HepG2 (cell line): ENCODE data around the gene VTN. TPM values are rescaled to one million over a fixed set of nuclear protein-coding genes. Genes with fewer than 3 reads are reported as not detected.

Source experiments
- CBX5 ChIP-seq: sonication (generic); formaldehyde crosslinking; IDR thresholded peaks from 2 replicates; pipeline ENCODE4 v1.4.0; 2020; ENCODE audit warnings: missing genetic modification reagents, borderline replicate concordance
- DBP ChIP-seq: sonication (generic); formaldehyde crosslinking; IDR thresholded peaks from 2 replicates; pipeline ENCODE4 v1.4.0; 2020; ENCODE audit warnings: missing genetic modification reagents; ENCODE audit errors: not compliant biosample characterization
- ELF1 ChIP-seq: sonication (generic); formaldehyde crosslinking; IDR thresholded peaks from 2 replicates; pipeline ENCODE4 v1.4.0; 2020; ENCODE audit warnings: missing genetic modification reagents
- FOXA3 ChIP-seq: IDR thresholded peaks from 2 replicates; pipeline ENCODE4 v1.6.1; 2016; ENCODE audit warnings: missing genetic modification reagents, missing compliant biosample characterization
- FOXP1 ChIP-seq, 2 experiments: fragments of 450-650 bp in 1 of 2; IDR thresholded peaks; 2 replicates each; pipeline ENCODE4 v1.6.1; 2017 to 2018; ENCODE audit warnings: antibody characterized with exemption in 1 of 2
- HNRNPH1 ChIP-seq: fragments of 200-400 bp; formaldehyde crosslinking; optimal IDR thresholded peaks from 2 replicates; pipeline ENCODE3; 2017; ENCODE audit warnings: mild to moderate bottlenecking, low read depth, low read length
- HNRNPLL ChIP-seq: fragments of 200-400 bp; formaldehyde crosslinking; IDR thresholded peaks from 2 replicates; pipeline ENCODE4 v1.6.1; 2017; ENCODE audit warnings: mild to moderate bottlenecking, low read depth, low read length; ENCODE audit not compliant: poor library complexity, severe bottlenecking
- ISX ChIP-seq: sonication (generic); formaldehyde crosslinking; conservative IDR thresholded peaks from 2 replicates; pipeline ENCODE4 v1.5.0; 2020; ENCODE audit warnings: missing genetic modification reagents
- MYC ChIP-seq: sonication (generic); formaldehyde crosslinking; IDR thresholded peaks from 2 replicates; pipeline ENCODE4 v1.9.0; 2021; ENCODE audit warnings: missing genetic modification reagents, borderline replicate concordance
- SNAPC5 ChIP-seq: sonication (generic); formaldehyde crosslinking; IDR thresholded peaks from 2 replicates; pipeline ENCODE4 v1.8.1; 2023; ENCODE audit warnings: mild to moderate bottlenecking, missing genetic modification reagents, borderline replicate concordance
- SOX5 ChIP-seq: IDR thresholded peaks from 2 replicates; pipeline ENCODE4 v1.6.1; 2016; ENCODE audit warnings: borderline replicate concordance
- SPEN ChIP-seq: sonication (generic); formaldehyde crosslinking; IDR thresholded peaks from 2 replicates; pipeline ENCODE4 v1.5.1; 2020; ENCODE audit warnings: low read depth, mild to moderate bottlenecking, missing genetic modification reagents
- TBX2 ChIP-seq: sonication (generic); formaldehyde crosslinking; IDR thresholded peaks from 2 replicates; pipeline ENCODE4 v1.5.0; 2020; ENCODE audit warnings: missing genetic modification reagents, mild to moderate bottlenecking, borderline replicate concordance
- TCF7L2 ChIP-seq: IDR thresholded peaks from 2 replicates; pipeline ENCODE4 v1.6.1; 2011; ENCODE audit warnings: mild to moderate bottlenecking, low read depth, low read length, moderate library complexity
- THAP7 ChIP-seq: sonication (generic); formaldehyde crosslinking; IDR thresholded peaks from 2 replicates; pipeline ENCODE4 v1.8.1; 2023; ENCODE audit warnings: mild to moderate bottlenecking, missing genetic modification reagents
- ZFP1 ChIP-seq: IDR thresholded peaks from 2 replicates; pipeline ENCODE4 v1.6.1; 2016
- ZFP41 ChIP-seq: sonication (generic); formaldehyde crosslinking; IDR thresholded peaks from 2 replicates; pipeline ENCODE4 v1.4.0; 2020; ENCODE audit warnings: mild to moderate bottlenecking, missing genetic modification reagents, borderline replicate concordance
- ZNF556 ChIP-seq: sonication (generic); formaldehyde crosslinking; IDR thresholded peaks from 2 replicates; pipeline ENCODE4 v1.4.0; 2020; ENCODE audit warnings: mild to moderate bottlenecking, missing genetic modification reagents, borderline replicate concordance
- ZNF639 ChIP-seq: conservative IDR thresholded peaks from 2 replicates; pipeline ENCODE4 v1.6.1; 2018; ENCODE audit warnings: missing genetic modification reagents
- ZNF713 ChIP-seq: sonication (generic); formaldehyde crosslinking; IDR thresholded peaks from 2 replicates; pipeline ENCODE4 v1.4.0; 2020; ENCODE audit warnings: mild to moderate bottlenecking, missing genetic modification reagents
- ZNF780A ChIP-seq: sonication (generic); formaldehyde crosslinking; IDR thresholded peaks from 2 replicates; pipeline ENCODE4 v1.8.0; 2022; ENCODE audit warnings: mild to moderate bottlenecking, missing genetic modification reagents, moderate library complexity
- ZNF790 ChIP-seq: sonication (generic); formaldehyde crosslinking; IDR thresholded peaks from 2 replicates; pipeline ENCODE4 v1.8.0; 2022; ENCODE audit warnings: missing genetic modification reagents, mild to moderate bottlenecking, borderline replicate concordance
- ZSCAN5A ChIP-seq: sonication (generic); formaldehyde crosslinking; IDR thresholded peaks from 2 replicates; pipeline ENCODE4 v1.8.0; 2022; ENCODE audit warnings: mild to moderate bottlenecking, missing genetic modification reagents, borderline replicate concordance
- polyA plus RNA-seq, 8 experiments: library from polyadenylated mRNA; depleted of rRNA in 3 of 8; stranded (reverse) in 7 of 8; unstranded in 1 of 8; fragments of >200 nt; fragmentation: Illumina TruSeq in 4 of 8; extraction: Trizol in 4 of 8; gene quantifications; 2 replicates each; pipeline versions ENCODE4 v1.2.1 to v1.2.3, GENCODE V29; 2011 to 2016; ENCODE audit warnings: low read depth in 4 of 8, missing spikeins in 1 of 8, mixed read lengths in 1 of 8; ENCODE audit not compliant: insufficient read depth in 1 of 8
- total RNA-seq, 5 experiments: library from RNA; depleted of rRNA; stranded (reverse); fragments of >200 nt; fragmentation: Illumina TruSeq; extraction: Trizol; gene quantifications; 2 replicates each; pipeline ENCODE4 v1.2.3, GENCODE V29; 2016; ENCODE audit warnings: low read depth in 1 of 5
- TF ChIP-seq, protein P1 (sequence below): sonication (generic); formaldehyde crosslinking; IDR thresholded peaks from 2 replicates; pipeline ENCODE4 v1.4.0; 2020; ENCODE audit warnings: mild to moderate bottlenecking, missing genetic modification reagents, borderline replicate concordance

Gene VTN
- total and polyA plus RNA-seq, 2 of the 13 experiments (the other 11 are each of a cell fraction or from before 2014, with no cell fraction given) = 108 to 131 TPM

GRCh38 chr17:28416703-28417311 is 46.7 kb upstream of the VTN start (continued):
- TF ChIP-seq ELF1 (CRISPR knock-in tag) (no peak), ZFP41 (no peak), ZNF639 (CRISPR knock-in tag) (no peak), ZNF713 (no peak), SNAPC5 (CRISPR knock-in tag) (no peak), ISX (CRISPR knock-in tag) (no peak), ZNF556 (CRISPR knock-in tag) (peak; percentile 58; the same call in 1 of the 2 replicates), FOXA3 (peak; percentile 34; the same call in 1 of the 2 replicates), SPEN (CRISPR knock-in tag) (no peak), ZNF780A (CRISPR knock-in tag) (no peak), SOX5 (CRISPR knock-in tag) (0 out of 2 replicates have a peak, but pooled peaks have one; percentile 29), HNRNPH1 (no peak), DBP (no peak), ZSCAN5A (CRISPR knock-in tag) (no peak), MYC (CRISPR knock-in tag) (0 out of 2 replicates have a peak, but pooled peaks have one; percentile 24), CBX5 (0 out of 2 replicates have a peak, but pooled peaks have one; percentile 55), TCF7L2 (no peak), ZFP1 (CRISPR knock-in tag) (no peak), ZNF790 (no peak), THAP7 (CRISPR knock-in tag) (no peak), HNRNPLL (no peak), TBX2 (CRISPR knock-in tag) (no peak; the same call in 1 of the 2 replicates), FOXP1 (IDR thresholded peaks at IDR 0.05) (no peak), FOXP1 (CRISPR knock-in tag; IDR thresholded peaks at IDR 0.05) (no peak)
- TF ChIP-seq, protein P1, sequence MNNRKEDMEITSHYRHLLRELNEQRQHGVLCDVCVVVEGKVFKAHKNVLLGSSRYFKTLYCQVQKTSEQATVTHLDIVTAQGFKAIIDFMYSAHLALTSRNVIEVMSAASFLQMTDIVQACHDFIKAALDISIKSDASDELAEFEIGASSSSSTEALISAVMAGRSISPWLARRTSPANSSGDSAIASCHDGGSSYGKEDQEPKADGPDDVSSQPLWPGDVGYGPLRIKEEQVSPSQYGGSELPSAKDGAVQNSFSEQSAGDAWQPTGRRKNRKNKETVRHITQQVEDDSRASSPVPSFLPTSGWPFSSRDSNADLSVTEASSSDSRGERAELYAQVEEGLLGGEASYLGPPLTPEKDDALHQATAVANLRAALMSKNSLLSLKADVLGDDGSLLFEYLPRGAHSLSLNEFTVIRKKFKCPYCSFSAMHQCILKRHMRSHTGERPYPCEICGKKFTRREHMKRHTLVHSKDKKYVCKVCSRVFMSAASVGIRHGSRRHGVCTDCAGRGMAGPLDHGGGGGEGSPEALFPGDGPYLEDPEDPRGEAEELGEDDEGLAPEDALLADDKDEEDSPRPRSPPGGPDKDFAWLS (CRISPR knock-in tag) = no peak
